Skeletal muscle satellite cell (primary cell): ENCODE measurements around the gene BCAP31.

Experiments
- H3K27me3 ChIP-seq: 2 replicates; pipeline ENCODE4 v1.7.0; 2013; ENCODE audit warnings: low read length; ENCODE audit not compliant: control insufficient read depth, insufficient read depth
- H3K36me3 ChIP-seq: 2 replicates; pipeline ENCODE4 v1.7.0; 2013; ENCODE audit warnings: mild to moderate bottlenecking, control low read depth, low read length; ENCODE audit not compliant: insufficient read depth
- H3K4me1 ChIP-seq: 2 replicates; pipeline ENCODE4 v1.7.0; 2013; ENCODE audit warnings: low read length; ENCODE audit not compliant: control insufficient read depth, insufficient read depth
- H3K4me2 ChIP-seq: 2 replicates; pipeline ENCODE4 v1.7.0; 2013; ENCODE audit warnings: mild to moderate bottlenecking, low read length
- H3K4me3 ChIP-seq: 2 replicates; pipeline ENCODE4 v1.7.0; 2013; ENCODE audit warnings: low read length
- H3K9ac ChIP-seq: 2 replicates; pipeline ENCODE4 v1.7.0; 2013; ENCODE audit warnings: mild to moderate bottlenecking, low read depth, low read length, moderate library complexity
- H3K9me3 ChIP-seq: replicated peaks from 2 replicates; pipeline ENCODE4 v1.7.0; 2013; ENCODE audit warnings: mild to moderate bottlenecking, control low read depth, low read length

The BCAP31 gene

GRCh38 chrX:153671589-153672530 is 52.3 kb downstream of the BCAP31 start:
- H3K4me2 ChIP-seq = no peak overlapping the region
- H3K4me1 ChIP-seq = no peaks in the 10 kb centered on the region
- H3K27me3 ChIP-seq = peaks cover 13% of the 10 kb centered on the region
- no peak overlapping the region for H3K9ac ChIP-seq
- H3K9me3 ChIP-seq = no peaks in the 10 kb centered on the region
- H3K4me3 ChIP-seq = no peak overlapping the region
- no peaks in the 10 kb centered on the region for H3K36me3 ChIP-seq

DNA sequence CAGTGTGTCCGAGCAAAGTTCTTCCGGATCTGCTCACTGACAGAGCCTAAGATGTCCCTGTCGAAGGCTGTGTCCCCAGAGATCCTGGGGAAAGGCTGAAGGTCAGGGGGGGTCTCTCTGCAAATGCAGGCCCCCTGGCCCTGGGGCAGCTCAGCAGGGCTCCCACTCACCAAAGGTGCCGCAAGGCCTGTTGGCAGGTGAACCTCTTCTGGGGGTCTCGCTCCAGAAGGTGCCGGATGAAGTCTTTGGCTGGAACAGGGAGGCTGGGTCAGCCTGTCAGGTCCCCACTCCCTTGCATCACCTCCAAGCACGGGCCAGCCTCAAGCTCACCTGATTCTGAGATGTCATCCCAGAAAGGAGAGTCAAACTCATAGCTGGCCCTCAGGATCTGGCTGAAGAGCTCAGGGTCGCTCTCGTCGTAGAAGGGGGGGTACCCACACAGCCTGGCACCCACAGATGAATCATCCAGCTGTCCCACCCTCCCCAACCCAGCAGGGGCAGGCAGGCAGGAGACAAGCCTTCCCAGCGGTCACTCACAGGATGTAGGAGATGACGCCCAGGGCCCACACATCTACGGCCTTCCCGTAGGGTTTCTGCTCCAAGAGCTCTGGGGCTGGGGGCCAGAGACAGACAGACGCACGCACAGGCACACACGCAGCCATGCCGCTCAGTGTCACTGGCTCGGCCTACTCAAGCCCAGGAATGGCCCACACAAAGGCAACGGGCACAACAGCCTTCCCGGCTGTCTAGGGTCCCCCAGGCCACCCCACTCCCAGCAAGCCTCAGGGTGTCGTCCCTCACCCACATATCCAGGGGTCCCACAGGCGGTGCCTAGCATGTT is 53.2 kb downstream of the BCAP31 start:
- Histone ChIP-seq H3K36me3 (no peaks in the 10 kb centered on the region), H3K9ac (no peak overlapping the region), H3K9me3 (no peaks in the 10 kb centered on the region), H3K4me2 (no peak overlapping the region), H3K27me3 (peaks cover 13% of the 10 kb centered on the region), H3K4me1 (no peaks in the 10 kb centered on the region), H3K4me3 (no peak overlapping the region)

GRCh38 chrX:153669901-153670731 is 54.1 kb downstream of the BCAP31 start:
- Histone ChIP-seq H3K4me2 (no peak overlapping the region), H3K27me3 (peaks cover 17% of the 10 kb centered on the region), H3K4me1 (no peaks in the 10 kb centered on the region), H3K9ac (no peak overlapping the region), H3K9me3 (no peaks in the 10 kb centered on the region), H3K36me3 (no peaks in the 10 kb centered on the region), H3K4me3 (no peak overlapping the region)

DNA sequence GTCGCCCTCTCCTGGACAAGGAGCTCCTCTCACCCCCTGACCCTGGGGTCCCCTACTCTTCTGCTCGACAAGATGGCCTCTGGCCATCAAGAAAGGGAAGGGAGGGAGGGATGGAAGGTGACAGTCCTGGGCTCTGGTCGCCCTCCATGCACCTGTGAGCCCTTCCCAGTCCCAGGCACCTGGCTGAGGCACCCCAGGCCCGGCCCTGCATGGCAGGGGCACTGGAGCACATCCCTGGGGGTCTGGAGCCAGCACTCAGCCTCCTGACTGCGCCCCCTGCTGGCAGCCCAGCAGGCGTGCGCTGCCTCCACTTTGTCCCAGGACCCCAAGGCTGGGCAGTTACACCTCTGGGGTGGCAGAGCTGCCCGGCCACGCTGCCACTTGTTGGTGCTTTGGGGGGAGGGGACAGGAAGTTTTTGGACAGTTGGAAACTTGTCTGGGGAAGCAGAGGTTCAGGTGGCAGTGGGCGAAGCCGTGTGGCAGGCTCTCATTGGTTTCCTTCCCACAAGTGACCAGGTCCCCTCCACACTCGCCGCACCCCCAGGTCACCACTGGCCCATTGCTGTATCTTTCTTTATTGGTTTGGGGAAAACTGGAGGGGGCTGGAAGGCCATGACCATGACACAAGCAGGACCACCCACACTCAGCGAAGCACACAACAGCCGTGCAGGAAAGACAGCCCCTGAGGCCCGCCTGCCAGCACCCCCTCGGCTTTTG is 54.9 kb downstream of the BCAP31 start:
- Histone ChIP-seq H3K9me3 (no peaks in the 10 kb centered on the region), H3K4me1 (no peaks in the 10 kb centered on the region), H3K4me2 (no peak overlapping the region), H3K9ac (no peak overlapping the region), H3K36me3 (no peaks in the 10 kb centered on the region), H3K27me3 (peaks cover 10% of the 10 kb centered on the region), H3K4me3 (no peak overlapping the region)

DNA sequence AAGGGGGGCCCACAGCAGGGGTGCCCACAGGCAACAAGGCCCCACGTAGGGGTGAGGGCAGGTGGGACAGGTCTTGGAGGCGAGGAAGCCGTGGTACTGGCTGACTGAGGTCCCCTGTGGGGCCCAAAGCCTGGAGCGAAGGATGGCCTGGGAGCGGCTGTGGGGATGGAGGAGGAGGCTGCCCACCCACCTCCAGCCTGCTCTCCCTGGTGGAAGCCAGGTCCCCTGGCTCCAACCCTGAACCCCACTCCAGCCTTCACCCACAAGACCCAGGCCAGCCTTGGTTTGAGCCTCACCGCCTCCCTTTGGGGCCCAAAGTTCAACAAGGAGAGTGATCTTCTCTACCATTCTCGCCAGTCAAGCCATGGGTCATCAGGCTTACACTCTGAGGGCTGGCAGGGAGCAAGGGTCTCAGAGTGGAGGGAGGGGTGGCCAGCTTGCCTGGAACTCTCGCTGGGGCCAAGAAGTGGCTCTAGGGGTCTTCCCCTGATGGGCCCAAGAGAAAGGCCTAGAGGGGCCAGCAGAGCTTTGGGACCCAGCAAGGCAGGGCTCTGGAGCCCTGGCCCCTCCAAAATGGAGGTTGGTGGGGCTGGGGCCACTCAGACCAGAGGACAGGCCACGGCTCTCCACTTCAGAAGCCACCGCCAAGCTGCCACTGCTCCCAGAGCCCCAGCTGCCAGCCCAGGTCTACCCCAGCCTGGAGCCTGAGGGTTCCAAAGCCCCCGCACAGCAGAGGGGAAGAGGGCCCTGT is 55.6 kb downstream of the BCAP31 start:
- no peak overlapping the region for H3K4me2 ChIP-seq
- H3K27me3 ChIP-seq = peaks cover 5% of the 10 kb centered on the region
- no peaks in the 10 kb centered on the region for H3K4me1 ChIP-seq
- no peak overlapping the region for H3K9ac ChIP-seq
- H3K36me3 ChIP-seq = no peaks in the 10 kb centered on the region
- no peak overlapping the region for H3K4me3 ChIP-seq
- H3K9me3 ChIP-seq = no peaks in the 10 kb centered on the region

GRCh38 chrX:153667956-153668396 is 56.2 kb downstream of the BCAP31 start:
- no peaks in the 10 kb centered on the region for H3K4me1 ChIP-seq
- peak overlapping the region; percentile 58 for H3K4me2 ChIP-seq
- H3K27me3 ChIP-seq = peaks cover 5% of the 10 kb centered on the region
- H3K9ac ChIP-seq = no peak overlapping the region
- no peaks in the 10 kb centered on the region for H3K36me3 ChIP-seq
- H3K4me3 ChIP-seq = no peak overlapping the region
- no peaks in the 10 kb centered on the region for H3K9me3 ChIP-seq

DNA sequence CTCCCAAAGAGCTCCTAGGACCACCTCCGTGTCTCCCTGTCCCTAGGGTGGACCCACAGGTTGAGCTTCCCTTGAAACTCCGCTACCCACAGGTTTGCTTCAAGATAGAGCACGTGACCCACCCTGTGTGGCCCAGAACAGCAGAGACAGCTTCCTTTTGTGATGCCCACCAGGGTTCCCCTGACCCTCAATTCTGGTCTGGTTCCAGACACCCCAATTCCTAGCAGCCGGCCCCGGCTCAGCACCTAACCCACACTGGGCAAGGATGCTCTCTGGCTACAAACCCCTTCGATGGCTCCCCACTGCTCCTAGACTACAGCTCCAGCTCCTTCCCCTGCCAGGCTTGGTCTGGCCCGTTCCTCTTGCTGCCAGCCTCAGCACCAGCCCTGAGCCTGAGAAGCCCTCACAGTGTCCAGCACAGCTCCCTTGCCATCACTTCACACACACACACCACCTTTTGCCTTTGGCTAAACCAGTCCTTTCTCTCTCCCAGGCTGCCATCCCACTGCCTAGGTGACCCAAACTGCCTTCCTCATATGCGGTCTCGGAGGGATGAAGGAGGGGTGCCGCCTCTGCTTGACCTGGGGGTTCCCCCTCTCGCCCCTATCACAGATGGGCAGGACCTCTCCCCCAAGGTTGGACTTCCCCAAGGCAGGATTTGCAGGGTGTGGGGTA is 56.8 kb downstream of the BCAP31 start:
- Histone ChIP-seq H3K36me3 (no peaks in the 10 kb centered on the region), H3K4me1 (no peaks in the 10 kb centered on the region), H3K4me2 (peak overlapping the region; percentile 58), H3K9ac (no peak overlapping the region), H3K27me3 (peaks cover 8% of the 10 kb centered on the region), H3K4me3 (no peak overlapping the region), H3K9me3 (no peaks in the 10 kb centered on the region)

DNA sequence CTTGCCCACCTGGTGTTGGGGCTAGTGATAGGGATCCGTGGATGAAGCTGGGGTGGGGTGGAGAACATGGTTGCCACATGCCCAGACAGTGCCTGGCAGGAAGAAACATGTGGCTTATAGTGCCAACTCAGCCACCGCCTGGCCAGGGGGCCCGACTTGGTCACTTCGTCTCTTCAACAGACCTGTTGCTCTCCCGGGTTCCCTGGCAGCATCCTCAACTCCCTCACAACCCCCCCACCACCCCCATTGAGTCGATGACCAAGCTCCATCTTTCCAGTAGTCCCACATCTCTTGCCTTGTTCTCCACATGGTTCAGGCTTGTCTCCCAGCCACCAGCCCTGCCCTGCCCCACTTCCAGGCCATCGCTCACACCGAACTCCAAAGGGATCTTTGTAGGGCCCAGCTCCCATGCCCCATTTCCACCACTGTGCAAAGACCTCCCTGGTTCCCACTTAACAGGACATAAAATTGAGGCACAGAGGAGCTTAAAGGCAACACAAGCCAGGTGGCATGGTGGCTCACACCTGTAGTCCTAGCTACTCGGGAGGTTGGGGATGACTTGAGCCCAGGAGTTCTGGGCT is 58.4 kb downstream of the BCAP31 start:
- Histone ChIP-seq H3K4me1 (no peaks in the 10 kb centered on the region), H3K4me2 (no peak overlapping the region), H3K9ac (no peak overlapping the region), H3K27me3 (peaks cover 23% of the 10 kb centered on the region), H3K9me3 (no peaks in the 10 kb centered on the region), H3K4me3 (no peak overlapping the region), H3K36me3 (no peaks in the 10 kb centered on the region)

- no peaks in the 10 kb centered on the region for H3K4me1 ChIP-seq
- H3K9me3 ChIP-seq = no peaks in the 10 kb centered on the region
- H3K4me3 ChIP-seq = no peak overlapping the region
- no peaks in the 10 kb centered on the region for H3K36me3 ChIP-seq
- H3K27me3 ChIP-seq = peaks cover 29% of the 10 kb centered on the region
- no peak overlapping the region for H3K4me2 ChIP-seq
- no peak overlapping the region for H3K9ac ChIP-seq
These were observed 61.9 kb downstream of the BCAP31 start for GRCh38 chrX:153662266-153662665.
